GM23248 (cell line): ENCODE data around the gene UBE2G1.

Experiments
- EZH2 ChIP-seq: fragments of 200-600 bp; sonication (generic); IDR thresholded peaks from 2 replicates; pipeline ENCODE4 v1.6.1; 2018; ENCODE audit warnings: antibody characterized with exemption, mild to moderate bottlenecking; ENCODE audit not compliant: insufficient read depth, poor library complexity, severe bottlenecking
- EZH2phosphoT487 ChIP-seq: fragments of 200-600 bp; sonication (generic); IDR thresholded peaks from 2 replicates; pipeline ENCODE4 v1.6.1; 2018; ENCODE audit warnings: antibody characterized with exemption, moderate library complexity, mild to moderate bottlenecking, low read depth; ENCODE audit not compliant: insufficient read depth

GRCh38 chr17:4381690-4382671, 15.5 kb upstream of the UBE2G1 start:
- no peak for TF ChIP-seq EZH2
- no peak for TF ChIP-seq EZH2phosphoT487
